ENCODE data around the gene HGD.
"Not testable (repeated sequence)": the region's sequence is repeated elsewhere in the genome, so short reads cannot be mapped to it uniquely, and the experiment has no call there.

HGD gene

DNA sequence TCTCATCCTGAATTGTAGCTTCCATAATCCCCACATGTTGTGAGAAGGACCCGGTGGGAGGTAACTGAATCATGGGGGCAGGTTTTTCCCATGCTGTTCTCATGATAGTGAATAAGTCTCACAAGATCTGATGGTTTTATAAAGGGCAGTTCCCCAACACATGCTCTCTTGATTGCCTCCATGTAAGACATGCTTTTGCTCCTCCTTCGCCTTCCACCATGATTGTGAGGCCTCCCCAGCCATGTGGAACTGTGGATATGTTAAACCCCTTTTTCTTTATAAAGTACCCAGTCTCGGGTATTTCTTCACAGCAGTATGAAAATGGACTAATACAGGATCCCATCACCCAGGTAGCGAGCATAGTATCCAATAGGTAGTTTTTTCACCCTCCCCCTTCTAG is 43.2 kb downstream of the HGD start:
- not testable (repeated sequence) for DNase-seq (ENCODE audit: low read depth in 2 of 2)

DNA sequence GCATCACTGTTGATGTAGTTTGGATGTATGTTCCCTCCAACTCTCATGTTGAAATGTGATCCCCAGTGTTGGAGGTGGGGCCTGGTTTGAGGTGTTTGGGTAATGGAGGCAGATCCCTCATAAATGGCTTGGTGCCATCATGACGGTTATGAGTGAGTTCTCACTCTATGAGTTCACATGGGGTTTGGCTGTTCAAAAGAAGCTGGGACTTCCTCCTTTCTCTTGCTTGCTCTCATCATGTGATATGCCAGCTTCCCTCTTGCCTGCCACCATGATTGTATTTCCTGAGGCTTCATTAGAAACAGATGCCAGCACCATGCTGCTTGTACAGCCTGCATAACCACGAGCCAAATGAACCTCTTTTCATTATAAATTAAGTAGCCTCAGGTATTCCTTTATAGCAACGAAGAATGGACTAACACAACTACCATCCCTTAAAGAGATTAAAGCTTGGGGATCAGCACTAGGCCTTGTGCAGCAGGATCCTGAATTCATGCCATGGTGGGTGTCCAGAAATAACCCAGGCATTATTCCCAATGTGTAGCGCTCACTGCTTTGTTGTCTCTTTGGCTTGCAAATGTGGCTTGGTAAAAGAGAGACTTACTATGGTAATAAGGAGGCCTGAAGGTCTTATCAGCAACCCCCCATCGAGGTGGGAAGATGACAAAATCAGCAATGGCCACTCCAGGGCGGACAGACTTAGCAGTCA is 44.0 kb downstream of the HGD start:
- DNase-seq (ENCODE audit: low read depth in 2 of 2), result no peak

DNA sequence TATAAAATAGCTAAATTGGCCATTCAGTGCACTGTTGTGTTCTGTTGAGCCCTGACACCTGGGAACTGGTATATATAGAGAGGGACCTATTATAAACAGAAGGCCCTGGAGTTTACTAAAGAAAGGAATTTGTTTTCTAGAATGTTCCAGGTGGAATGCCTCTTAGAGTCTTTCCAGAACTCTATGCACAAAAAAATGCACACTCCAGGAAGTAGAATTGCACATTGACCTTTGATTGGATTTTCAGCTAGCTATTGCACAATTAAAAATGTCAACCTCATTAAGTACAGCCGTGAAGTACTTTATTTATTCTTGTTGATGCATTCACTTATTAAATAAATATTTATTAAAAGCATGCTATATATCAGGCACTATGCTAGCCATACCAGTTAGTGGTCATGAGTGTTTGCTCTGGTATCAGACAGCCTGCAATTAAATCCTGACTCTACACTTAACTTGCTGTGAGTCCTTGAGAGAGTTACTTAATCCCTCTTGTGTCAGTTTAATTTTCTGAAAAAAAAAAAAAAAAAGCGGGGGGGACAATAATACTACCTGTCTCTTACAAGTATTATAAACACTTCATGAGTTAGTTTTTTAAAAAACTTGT is 45.1 kb downstream of the HGD start:
- no peak for DNase-seq (ENCODE audit: low read depth in 2 of 2)

DNA sequence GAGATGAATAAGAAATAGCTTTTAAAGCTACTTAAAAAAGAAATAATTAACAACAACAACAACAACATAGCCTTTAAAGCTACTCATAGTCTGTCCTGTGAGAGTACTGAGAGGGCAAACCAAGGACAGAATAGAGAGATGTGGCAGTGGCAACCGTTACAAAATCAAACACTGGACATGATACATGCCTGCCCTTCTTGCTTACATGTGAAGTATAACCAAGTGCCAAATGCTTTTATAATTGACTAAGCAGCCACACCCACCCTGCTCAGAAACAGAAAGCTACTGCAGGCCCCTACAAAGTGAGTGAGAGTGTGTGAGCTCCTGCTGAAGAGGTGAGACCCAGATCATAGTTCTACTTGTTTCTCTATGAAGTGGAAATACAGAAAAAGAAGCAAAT is 47.5 kb downstream of the HGD start:
- no peak for DNase-seq (ENCODE audit: low read depth in 2 of 2)

DNA sequence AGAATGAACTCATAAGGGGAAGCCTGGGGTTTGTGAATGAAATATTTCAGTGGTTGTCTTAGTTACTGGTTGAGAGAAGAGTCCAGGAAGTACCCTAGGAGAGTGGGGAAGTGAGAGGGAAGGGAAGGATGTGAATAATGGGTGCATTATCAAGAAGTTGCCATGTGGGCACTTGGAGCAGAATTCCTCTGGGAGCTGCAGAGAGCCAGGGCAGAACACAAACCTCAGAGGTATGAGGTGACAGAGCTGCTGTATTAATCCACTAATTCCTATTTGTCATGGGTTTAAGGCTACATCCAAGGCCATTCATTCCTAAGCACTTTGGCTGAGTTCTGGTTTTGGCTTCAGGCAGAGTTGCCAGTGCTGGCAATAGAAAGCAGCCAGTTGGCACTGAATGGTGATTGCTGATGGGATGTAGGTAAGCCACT is 56.9 kb downstream of the HGD start:
- DNase-seq (ENCODE audit: low read depth in 2 of 2), result no peak

DNA sequence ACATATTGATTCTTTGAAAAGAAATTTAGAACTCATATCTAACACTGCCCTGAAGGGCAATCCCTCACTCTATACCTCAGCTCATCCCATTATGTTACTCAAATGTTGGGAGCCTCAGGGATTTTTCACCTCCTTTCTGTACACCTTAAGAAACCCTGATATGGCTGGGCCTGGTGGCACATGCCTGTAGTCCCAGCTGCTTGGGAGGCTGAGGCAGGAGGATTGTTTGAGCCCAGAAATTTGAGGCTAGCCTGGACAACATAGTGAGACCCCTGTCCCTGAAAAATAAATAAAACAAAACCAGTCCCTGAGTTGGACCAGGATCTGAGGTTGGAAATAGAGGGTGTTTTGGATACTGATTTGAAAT is 58.3 kb downstream of the HGD start:
- DNase-seq (ENCODE audit: low read depth in 2 of 2), result no peak

DNA sequence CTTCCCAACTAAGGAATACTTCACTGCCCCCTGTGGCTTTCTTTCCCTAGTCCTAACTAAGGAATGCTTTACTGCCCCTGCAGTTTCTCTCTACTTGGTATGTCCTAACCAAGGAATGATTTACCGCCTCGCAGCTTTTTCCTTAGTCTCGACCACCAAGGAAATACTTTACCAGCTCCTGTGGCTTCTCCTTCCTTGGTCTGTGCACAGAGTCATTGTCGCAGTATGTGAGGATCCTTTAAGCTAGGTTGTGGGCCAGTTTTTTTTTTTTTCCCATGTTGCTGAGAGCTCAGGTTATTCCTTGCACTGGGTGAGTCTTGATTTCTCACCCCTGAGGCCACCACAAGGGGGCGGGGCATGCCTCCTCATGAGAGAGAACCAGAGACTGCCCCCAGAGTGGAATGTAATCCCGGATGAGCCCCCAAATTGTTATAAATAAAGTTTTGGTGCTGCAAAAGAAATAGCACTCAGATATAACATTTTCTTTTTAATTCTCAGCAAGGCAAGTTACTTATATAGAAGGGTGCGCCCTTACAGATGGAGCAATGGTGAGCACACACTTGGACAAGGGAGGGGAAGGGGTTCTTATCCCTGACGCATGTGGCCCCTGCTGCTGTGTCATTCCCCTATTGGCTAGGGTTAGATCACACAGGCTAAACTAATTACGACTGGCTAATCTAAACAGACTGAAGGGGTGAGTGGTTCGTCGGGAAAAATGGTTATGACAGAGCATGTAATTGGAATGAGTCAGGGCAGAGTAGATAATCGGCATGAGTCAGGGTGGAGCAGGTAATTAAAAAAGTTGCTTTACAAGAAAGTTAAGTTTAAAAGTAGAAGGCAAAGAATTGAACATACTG is 58.9 kb downstream of the HGD start:
- DNase-seq (ENCODE audit: low read depth in 2 of 2), result no peak

DNA sequence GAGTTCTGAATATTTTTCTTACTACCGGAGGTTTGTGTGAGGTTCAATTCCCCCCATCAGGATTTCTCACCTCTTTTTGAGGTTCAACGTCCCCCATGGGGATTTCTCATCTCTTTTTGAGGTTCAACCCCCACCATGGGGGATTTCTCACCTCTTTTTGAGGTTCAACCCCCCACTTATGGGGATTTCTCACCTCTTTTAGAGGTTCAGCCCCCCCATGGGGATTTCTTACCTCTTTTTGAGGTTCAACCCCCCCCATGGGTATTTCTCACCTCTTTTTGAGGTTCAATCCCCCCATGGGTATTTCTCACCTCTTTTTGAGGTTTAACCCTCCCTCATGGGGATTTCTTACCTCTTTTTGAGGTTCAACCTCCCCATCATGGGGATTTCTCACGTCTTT is 59.6 kb downstream of the HGD start:
- no peak for DNase-seq (ENCODE audit: low read depth in 2 of 2)

DNA sequence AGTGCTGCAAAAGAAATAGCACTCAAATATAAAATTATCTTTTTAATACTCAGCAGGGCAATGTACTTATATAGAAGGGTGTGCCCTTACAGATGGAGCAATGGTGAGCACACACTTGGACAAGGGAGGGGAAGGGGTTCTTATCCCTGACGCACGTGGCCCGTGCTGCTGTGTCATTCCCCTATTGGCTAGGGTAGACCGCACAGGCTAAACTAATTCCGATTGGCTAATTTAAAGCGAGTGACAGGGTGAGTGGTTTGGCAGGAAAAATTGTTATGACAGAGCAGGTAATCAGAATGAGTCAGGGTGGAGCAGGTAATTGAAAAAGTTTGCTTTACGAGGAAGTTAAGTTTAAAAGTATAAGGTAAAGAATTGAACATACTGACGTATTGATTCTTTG is 65.3 kb downstream of the HGD start:
- DNase-seq (ENCODE audit: low read depth in 2 of 2), result not testable (repeated sequence)

DNA sequence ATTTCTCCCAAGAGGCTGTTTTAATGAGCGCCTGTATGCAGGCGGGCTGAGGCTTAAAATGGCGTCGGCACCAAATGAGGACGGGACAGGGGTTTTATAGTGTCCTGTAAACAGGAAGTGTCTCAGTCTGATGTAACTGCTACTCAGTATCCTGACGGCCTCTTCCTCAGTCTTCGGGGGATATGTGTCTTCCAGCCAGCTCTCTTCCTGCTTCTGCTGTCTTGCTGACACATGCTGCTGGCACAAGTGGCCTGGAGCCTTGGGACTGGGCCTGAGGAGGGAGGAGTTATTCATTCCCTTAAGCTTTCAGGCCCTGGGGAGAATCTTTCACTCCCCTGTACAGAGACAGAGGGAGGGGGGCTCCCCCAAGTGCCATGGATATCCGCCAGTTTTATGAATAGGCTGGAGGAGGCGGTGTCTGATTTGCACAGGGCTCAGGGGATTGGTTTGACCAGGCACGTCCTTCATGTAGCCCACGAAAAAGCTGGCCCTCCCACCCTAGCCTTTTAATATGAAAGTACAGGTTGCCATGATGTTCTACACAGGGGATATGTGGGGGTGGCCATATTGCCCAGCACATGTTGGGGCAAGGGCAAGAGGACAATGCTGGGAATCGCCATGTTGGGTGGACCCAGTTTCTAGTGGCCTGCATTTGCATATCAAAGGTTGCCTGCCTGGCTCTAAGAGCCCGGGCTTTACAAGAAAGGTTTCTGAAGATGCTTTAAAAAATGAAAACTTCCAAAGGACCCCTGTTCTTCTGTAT is 66.0 kb downstream of the HGD start:
- DNase-seq (ENCODE audit: low read depth in 2 of 2), result peak in 1 of 2 experiments; percentile 41

DNA sequence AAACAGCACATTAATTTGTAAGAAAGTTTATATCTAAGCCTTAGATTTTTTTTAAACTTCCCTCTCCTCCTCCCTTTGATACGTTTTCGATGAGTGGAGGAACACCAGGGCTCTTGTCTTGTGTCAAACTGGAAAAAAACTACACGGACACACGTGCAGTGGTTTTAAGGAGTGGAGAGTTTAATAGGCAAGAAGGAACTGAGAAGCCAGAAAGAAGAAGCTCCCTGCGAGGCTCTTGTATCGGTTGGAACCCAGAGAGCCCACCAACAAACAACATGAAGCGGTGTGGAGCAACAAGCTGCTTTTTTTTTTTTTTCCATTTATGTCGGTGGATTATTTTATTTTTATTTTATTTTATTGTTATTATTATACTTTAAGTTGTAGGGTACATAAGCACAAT is 67.3 kb downstream of the HGD start:
- no peak for DNase-seq (ENCODE audit: low read depth in 2 of 2)

DNA sequence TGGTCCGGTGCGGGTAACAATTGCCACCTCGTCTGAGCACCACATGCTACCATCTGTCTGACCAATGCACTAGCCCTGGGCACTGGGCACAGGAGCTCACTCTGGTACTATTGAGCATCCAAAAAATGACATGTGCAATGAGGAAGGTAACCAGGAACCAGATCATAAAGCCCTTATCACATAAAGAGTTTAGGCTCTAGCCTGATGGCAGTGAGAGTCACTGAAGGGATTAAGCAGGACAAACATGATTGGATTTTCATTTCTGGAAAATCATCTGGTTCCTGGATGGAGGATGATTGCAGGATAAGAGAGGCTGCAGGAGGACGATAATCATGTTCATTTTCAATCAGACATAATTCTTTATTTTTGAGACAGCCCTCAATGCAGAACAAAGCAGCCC is 73.5 kb downstream of the HGD start:
- no peak for DNase-seq (ENCODE audit: low read depth in 2 of 2)

DNA sequence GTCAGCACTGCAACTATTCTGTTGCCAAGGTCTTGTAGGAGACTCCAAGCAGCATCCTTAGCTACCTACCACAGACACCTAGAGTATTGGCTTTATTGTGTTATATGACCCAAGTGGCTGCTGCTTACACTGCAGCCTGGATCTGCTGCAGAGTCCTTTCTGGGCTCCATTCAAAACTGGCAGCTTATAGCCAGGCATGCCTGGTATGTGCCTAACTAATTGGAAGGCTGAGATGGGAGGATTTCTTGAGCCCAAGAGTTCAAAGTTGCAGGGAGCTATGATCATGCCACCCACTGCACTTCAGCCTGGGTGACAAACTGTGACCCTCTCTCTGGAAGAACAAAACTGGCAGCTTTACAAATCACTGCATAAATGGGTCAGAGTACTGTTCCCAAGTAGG is 77.3 kb downstream of the HGD start:
- DNase-seq (ENCODE audit: low read depth in 2 of 2), result no peak

DNA sequence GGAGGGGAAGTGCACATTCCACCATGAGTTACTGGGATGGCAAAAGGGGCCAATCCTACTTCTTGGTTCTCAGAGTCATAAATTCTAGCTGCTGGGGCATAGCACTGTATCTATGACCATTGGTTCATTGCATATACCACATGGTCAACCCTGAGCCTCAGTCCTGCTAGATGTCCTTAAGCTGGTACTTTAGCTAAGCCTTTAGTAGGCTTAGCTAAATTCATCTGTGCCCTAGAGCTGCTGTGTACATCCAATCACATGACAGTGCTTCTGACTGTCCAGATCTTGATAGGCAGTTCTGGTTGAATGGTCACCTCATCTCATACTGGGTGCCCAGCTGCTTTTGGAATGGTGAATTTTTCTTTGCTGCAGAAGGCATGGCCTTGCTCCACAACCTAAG is 77.7 kb downstream of the HGD start:
- DNase-seq (ENCODE audit: low read depth in 2 of 2), result no peak

DNA sequence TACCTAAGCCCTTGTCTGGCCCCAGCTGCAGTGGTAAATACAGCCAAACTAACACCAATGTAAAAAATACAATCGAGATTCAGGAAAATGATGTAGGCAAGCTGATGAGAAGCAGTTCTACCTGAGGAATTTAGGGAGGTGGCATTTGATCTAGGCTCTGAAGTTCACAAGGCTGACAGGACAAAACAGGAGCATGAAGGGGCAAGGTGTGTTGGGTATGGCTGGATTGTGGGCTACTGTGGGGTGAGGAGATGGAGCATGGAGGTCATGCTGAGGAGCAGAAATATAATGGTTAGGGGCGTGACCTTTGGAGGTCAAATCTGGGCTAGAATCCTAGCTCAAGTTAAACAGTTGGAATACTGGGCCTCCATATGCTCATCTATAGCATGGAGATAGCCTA is 79.4 kb downstream of the HGD start:
- DNase-seq (ENCODE audit: low read depth in 2 of 2), result no peak

DNA sequence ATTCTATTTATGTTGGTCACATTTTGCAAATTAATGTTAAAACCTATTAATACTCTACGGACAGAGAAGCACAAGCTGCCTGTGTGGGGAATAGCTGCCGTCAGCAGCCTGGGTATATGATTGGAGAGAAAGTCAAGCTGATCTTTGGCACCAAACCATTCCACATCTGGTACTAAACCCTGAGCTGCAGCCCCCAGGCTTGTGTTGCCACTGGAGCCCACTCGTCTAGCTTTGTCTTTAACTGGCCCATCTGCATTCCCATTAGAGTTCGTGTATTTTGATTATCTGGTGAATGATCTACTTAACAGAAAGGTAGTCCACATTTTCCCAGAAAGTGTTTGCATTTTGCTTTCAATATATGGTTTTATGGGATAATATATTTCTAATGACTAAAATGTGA is 80.5 kb downstream of the HGD start:
- DNase-seq (ENCODE audit: low read depth in 2 of 2), result no peak

DNA sequence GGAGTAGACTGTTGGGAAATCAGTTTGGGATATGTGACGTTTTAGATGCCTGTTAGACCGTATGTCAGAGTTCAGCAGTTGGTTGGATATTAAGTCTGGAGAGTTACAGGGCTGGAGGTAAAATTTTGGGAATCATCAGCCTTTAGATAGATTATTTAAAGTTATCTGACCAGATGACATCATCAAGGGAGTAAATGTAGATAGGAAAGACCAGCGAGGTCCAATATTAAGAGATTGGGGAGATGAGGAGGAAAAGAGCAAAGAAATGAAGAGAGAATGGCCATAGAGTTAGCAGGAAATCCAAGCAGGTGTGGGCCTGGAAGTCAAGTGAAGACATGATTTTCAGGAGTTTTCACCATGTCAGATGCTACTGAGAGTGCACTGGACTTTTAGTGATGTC is 82.8 kb downstream of the HGD start:
- no peak for DNase-seq (ENCODE audit: low read depth in 2 of 2)

DNA sequence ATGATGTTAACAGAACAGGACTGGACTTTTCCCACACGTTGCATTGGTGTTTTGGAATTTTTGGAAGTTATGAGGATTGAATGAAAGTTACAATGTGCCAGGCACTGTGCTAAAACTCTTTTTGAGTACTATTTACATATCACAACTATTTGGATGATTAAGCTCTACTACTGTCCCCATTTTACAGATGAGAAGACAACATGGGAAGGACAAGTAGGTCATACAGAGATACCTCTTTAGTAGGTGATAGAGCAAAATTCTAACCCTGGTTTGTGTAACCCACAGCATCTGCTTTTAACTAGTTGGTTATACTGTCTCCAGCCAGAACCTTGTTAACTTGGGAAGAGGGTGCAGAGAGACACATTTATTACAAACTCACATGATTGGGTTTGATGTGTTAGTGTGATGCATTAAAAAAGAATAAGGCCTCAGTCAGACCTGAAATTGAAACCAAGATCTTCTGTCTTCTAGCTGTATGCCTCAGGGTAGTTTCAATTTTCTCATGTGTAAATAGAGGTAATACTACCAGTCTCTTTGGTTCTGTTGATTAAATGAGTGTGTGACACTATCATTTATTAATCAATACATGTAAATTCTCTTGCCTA is 84.5 kb downstream of the HGD start:
- no peak for DNase-seq (ENCODE audit: low read depth in 2 of 2)

DNA sequence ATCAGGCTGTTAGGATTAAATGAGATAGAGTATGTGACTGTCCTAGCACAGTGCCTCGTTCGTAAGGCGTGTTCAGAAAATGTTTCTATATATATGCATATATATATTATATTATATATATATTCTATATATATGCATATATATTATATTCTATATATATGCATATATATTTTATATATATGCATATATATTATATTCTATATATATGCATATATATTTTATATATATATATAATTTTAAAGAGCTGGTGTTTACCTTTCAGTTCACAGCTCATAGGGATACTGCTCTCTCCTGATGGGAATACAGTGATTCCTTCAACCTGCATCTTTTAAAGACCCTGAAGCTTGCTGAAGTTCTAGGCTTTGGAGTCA is 85.2 kb downstream of the HGD start:
- no peak for DNase-seq (ENCODE audit: low read depth in 2 of 2)

DNA sequence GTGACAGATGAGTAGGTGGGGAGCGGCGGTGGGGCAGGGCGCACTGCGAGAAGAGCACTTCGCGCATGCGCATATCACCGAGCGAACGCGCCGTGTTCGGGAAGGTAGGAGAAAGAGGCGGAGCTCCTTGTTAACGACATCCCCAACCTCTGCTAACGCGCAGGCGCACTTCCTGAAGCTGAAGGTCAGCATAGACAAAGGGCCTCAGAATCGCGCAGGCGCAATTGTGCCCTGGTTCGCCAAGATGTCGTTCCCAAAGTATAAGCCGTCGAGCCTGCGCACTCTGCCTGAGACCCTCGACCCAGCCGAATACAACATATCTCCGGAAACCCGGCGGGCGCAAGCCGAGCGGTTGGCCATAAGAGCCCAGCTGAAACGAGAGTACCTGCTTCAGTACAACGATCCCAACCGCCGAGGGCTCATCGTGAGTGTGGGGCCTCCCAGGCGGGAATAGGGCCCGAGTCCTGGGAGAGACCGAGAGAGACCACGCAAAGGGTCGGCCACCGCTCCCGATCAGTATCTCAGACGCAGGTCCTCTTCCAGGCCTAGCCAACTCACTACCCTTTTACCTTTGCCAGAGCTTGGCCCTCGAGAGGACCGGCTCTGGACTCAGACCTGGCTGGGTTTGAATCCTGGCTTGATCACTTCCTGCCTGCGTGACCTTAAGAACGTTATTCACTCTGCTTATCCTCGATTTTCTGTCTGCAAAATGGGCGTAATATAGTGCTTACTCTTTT is 85.8 kb downstream of the HGD start, which contains the start of gene NDUFB4:
Gene NDUFB4, plus strand, starts transcription at position 221 of the 737 bp plus-strand sequence. Its CDS starts 24 bp downstream, at position 245.
- DNase-seq (ENCODE audit: low read depth in 2 of 2), result peak; percentile 97

DNA sequence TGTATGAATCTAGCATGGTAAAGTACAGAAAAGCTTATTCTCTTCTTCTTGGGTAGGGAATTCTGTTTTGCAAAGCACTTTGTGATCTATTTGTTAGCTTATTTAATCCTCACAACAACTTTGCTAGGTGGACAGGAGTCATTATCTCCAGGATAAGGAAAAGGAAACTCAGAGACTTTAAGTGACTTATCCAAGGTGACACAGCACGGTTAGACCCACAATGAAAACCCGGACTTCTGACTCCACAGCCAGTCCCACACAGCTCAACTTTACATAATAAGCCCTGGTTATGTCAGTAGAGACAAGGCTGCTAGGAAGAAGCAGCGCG is 86.3 kb downstream of the HGD start:
- DNase-seq (ENCODE audit: low read depth in 2 of 2), result no peak

All from fibroblast of skin of left biceps (primary cell).